A549 treated with CORT108297 at 1 μM for 4 hours (cell line): Measurements from ENCODE around the gene AQR. TPM values are rescaled to one million over a fixed set of nuclear protein-coding genes. Genes with fewer than 3 reads are reported as not detected.

Source experiments
- total RNA-seq: library from RNA; stranded (reverse); fragments of 200-300 nt; extraction: Qiagen RNA extraction; gene quantifications from 5 replicates; pipeline ENCODE4 v1.2.3, GENCODE V29; 2022

Gene AQR
- total RNA-seq = 27.3 to 33.4 TPM (median 30.8 TPM) in 5 replicates

GRCh38 chr15:34969340-34970097 is at the start of gene AQR:
TSS of gene AQR (minus strand) at chr15:34969742. CDS start at chr15:34969613, 129 bp downstream.

GRCh38 chr15:34988027-34988902 is 18.7 kb upstream of the AQR start, which contains the start of gene ZNF770:
TSS of gene ZNF770 (minus strand) at chr15:34988287. CDS start at chr15:34983434, 4,853 bp downstream.

Other genes with a start within 250 kb of the AQR start
- not detected in 5 replicates for gene GJD2, start 214.7 kb downstream of the AQR start, total RNA-seq
- gene ACTC1, start 174.2 kb downstream of the AQR start, total RNA-seq = 0.13 to 0.38 TPM (median 0.24 TPM) in 5 replicates
- 14.2 to 17.5 TPM (median 15.5 TPM) in 5 replicates for gene ZNF770, start 18.5 kb upstream of the AQR start, total RNA-seq
- not detected in 5 replicates for gene NANOGP8, start 115.6 kb upstream of the AQR start, total RNA-seq